GM18858 (cell line): ENCODE measurements around the gene CIC.
A peak's percentile ranks its signal among the peaks of the same experiment; 100 is the strongest.

ENCODE experiments used
- ATAC-seq: cut with Tn5 transposase; IDR thresholded peaks from one replicate; pipeline ENCODE4 v1.9.1; 2021; ENCODE audit not compliant: unreplicated experiment

CIC gene

GRCh38 chr19:42275103-42275502 is 6.1 kb downstream of the CIC start:
- ATAC-seq: no peak

- ATAC-seq: no peak
These were observed 6.5 kb downstream of the CIC start for GRCh38 chr19:42275517-42275916.

GRCh38 chr19:42276284-42276683 is 7.2 kb downstream of the CIC start:
- ATAC-seq: no peak

GRCh38 chr19:42276821-42277220 is 7.8 kb downstream of the CIC start:
- ATAC-seq: no peak

GRCh38 chr19:42277821-42278451 is 8.9 kb downstream of the CIC start:
- no peak for ATAC-seq

GRCh38 chr19:42278452-42279154 is 9.6 kb downstream of the CIC start:
- no peak for ATAC-seq

- ATAC-seq: no peak
These were observed 10.3 kb downstream of the CIC start for GRCh38 chr19:42279155-42279901.

- ATAC-seq: no peak
These were observed 11.1 kb downstream of the CIC start for GRCh38 chr19:42279902-42280814.

- no peak for ATAC-seq
These were observed 11.7 kb downstream of the CIC start for GRCh38 chr19:42280815-42281145.

GRCh38 chr19:42281146-42281826 is 12.2 kb downstream of the CIC start:
- no peak for ATAC-seq

- no peak for ATAC-seq
These were observed 13.0 kb downstream of the CIC start for GRCh38 chr19:42281827-42282762.

GRCh38 chr19:42282819-42283187 is 13.8 kb downstream of the CIC start:
- ATAC-seq: no peak

GRCh38 chr19:42283188-42284065 is 14.4 kb downstream of the CIC start:
- ATAC-seq: peak; percentile 27

GRCh38 chr19:42284066-42284501 is 15.0 kb downstream of the CIC start:
- ATAC-seq: peak; percentile 15

- no peak for ATAC-seq
These were observed 15.7 kb downstream of the CIC start for GRCh38 chr19:42284591-42285341.

- ATAC-seq: no peak
These were observed 16.5 kb downstream of the CIC start for GRCh38 chr19:42285541-42285941.

GRCh38 chr19:42285988-42286348 is 16.9 kb downstream of the CIC start:
- no peak for ATAC-seq
